BE2C (cell line): ENCODE measurements around the gene RNF19B.
A peak's percentile ranks its signal among the peaks of the same experiment; 100 is the strongest.

Experiments
- DNase-seq: peaks from one replicate; pipeline ENCODE4 v3.0.0-alpha.2; 2020
- H3K27me3 ChIP-seq: fragments of 250-450 bp; sonication (Bioruptor Pico); 2 replicates; pipeline ENCODE4 v1.5.1; 2020; ENCODE audit warnings: mild to moderate bottlenecking
- H3K36me3 ChIP-seq: fragments of 250-450 bp; sonication (Bioruptor Pico); 2 replicates; pipeline ENCODE4 v1.5.1; 2020; ENCODE audit warnings: mild to moderate bottlenecking
- H3K4me1 ChIP-seq: fragments of 250-450 bp; sonication (Bioruptor Pico); 2 replicates; pipeline ENCODE4 v1.5.1; 2020
- H3K4me3 ChIP-seq: 2 replicates; pipeline ENCODE4 v1.5.1; 2011; ENCODE audit warnings: low read depth, low read length
- H3K9me3 ChIP-seq: fragments of 250-450 bp; sonication (Bioruptor Pico); 2 replicates; pipeline ENCODE4 v1.5.1; 2020
- TF ChIP-seq, protein P1 (sequence below): IDR thresholded peaks from 2 replicates; pipeline ENCODE4 v1.5.1; 2012; ENCODE audit warnings: mild to moderate bottlenecking, low read depth, low read length

The RNF19B gene

DNA sequence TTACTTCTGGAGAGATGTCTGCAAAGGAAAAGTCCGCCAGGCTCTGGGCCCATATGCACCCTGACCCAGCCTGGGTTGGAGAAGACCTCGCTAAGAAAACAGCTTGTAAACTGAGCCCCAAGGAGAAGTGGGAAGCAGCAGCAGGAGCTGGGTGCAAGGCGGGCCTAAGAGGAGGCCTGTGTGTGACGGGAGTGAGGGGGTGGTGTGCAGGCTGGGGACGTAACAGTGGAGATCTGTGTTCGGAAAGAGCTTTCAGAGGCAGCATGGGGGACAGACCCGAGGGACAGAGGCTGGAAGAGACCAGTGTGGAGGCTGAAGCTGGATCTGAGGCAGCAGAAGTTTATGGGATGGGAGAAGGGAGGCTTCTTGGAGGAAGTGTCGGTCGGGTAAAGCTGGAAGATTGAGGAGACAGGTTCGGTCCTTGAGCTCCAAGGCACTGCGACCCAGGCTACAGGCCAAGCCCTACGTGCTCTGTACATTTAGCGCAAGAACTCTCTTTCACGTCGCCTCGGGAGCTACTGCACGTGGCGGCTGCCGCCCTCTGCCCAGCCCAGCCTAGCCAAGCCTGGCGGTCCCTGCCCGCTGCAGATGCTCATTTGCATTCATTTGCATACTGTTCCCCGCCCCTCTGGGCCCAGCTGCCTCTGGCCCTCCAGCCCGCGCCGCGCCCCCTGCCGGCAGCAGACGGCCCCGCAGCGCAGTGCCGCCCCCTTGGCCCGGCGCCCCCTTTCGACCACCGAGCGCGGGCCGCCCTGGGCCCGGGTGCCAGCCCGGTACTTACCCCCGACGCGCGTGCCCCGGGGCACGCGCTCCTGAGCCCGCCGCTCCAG lies 72.0 kb downstream of the RNF19B start:
- DNase-seq = peak; percentile 57
- no peaks in the 10 kb centered on the region for H3K27me3 ChIP-seq
- TF ChIP-seq, protein P1, sequence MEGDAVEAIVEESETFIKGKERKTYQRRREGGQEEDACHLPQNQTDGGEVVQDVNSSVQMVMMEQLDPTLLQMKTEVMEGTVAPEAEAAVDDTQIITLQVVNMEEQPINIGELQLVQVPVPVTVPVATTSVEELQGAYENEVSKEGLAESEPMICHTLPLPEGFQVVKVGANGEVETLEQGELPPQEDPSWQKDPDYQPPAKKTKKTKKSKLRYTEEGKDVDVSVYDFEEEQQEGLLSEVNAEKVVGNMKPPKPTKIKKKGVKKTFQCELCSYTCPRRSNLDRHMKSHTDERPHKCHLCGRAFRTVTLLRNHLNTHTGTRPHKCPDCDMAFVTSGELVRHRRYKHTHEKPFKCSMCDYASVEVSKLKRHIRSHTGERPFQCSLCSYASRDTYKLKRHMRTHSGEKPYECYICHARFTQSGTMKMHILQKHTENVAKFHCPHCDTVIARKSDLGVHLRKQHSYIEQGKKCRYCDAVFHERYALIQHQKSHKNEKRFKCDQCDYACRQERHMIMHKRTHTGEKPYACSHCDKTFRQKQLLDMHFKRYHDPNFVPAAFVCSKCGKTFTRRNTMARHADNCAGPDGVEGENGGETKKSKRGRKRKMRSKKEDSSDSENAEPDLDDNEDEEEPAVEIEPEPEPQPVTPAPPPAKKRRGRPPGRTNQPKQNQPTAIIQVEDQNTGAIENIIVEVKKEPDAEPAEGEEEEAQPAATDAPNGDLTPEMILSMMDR = no peak; the same call in 1 of the 2 replicates
- peak overlapping the region; percentile 38 for H3K4me3 ChIP-seq
- H3K4me1 ChIP-seq = no peaks in the 10 kb centered on the region
- H3K36me3 ChIP-seq = no peaks in the 10 kb centered on the region
- H3K9me3 ChIP-seq = no peaks in the 10 kb centered on the region

DNA sequence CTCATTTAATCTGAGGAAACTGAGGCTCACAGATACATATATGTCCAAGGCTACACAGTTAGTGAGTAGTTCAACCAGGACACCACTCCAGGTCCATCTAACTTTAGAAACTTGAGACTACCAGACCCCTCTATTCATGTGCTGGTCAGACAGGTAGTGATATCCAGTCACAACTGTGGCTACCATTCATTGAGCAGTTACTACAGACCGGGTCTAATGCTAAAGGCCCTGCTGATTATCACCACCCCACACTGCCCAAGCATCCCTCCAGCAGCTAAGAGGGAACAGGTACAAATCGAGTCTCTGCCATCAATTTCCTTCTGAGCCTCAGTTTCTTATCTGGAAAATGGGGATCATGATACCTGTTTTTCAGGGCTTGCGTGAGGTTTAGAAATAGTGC lies 73.0 kb downstream of the RNF19B start:
- no peaks in the 10 kb centered on the region for H3K36me3 ChIP-seq
- H3K4me3 ChIP-seq = no peak overlapping the region
- no peak for DNase-seq
- H3K9me3 ChIP-seq = no peaks in the 10 kb centered on the region
- H3K27me3 ChIP-seq = peaks cover 7% of the 10 kb centered on the region
- H3K4me1 ChIP-seq = no peaks in the 10 kb centered on the region
- TF ChIP-seq, protein P1 = no peak

DNA sequence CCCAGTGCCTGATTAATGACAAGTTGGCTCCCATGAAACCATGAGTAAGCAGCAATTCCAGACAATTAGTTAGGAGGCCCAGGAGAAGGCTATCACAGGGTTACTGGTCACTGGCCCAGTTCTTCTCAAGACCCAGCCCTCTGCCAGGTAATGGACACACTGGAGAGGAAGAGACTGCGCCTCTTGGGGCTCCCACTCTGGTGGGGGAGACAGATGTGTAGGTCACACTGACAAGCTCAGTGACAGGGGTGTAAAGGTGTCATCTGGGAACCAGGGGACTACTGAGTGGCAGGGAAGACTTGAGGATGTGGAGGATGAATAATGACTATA lies 73.4 kb downstream of the RNF19B start:
- no peaks in the 10 kb centered on the region for H3K9me3 ChIP-seq
- DNase-seq = no peak
- peaks cover 9% of the 10 kb centered on the region for H3K27me3 ChIP-seq
- TF ChIP-seq, protein P1 = no peak
- H3K4me1 ChIP-seq = no peaks in the 10 kb centered on the region
- no peak overlapping the region for H3K4me3 ChIP-seq
- no peaks in the 10 kb centered on the region for H3K36me3 ChIP-seq

DNA sequence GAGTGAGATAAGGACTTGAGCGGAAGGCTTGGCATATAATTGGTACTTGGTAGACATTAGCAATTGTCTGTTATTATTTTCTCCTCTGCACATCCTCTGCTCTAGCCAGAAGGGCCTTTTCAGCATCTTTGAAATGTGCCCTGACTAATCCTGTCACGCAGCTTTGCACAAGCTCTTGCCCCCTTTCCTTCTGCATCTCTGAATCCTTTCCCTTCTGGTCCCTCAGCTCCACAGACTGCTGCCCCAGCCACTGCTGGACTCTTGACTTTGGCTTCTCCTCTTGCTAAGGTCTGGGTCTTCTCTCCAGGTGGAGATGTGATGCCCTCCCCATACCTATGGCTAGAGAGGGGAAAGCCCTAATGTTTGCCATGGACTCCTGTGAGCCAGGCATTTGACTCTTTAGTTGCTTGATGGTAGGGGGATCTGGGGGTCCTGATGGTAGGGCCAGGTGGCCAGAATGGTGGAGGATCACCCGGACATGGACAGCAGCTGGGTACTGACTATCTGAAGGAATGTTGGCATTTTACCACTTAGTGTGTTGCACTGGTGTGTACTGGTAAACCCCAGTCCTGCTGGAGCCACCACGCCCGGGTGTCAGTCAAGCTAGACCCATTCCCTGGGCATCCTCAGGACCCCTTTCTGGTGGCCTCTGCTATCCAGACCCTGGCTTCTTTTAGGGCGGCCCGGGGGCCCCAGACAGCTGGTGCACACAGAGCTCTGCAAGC lies 73.9 kb downstream of the RNF19B start:
- TF ChIP-seq, protein P1 = no peak

DNA sequence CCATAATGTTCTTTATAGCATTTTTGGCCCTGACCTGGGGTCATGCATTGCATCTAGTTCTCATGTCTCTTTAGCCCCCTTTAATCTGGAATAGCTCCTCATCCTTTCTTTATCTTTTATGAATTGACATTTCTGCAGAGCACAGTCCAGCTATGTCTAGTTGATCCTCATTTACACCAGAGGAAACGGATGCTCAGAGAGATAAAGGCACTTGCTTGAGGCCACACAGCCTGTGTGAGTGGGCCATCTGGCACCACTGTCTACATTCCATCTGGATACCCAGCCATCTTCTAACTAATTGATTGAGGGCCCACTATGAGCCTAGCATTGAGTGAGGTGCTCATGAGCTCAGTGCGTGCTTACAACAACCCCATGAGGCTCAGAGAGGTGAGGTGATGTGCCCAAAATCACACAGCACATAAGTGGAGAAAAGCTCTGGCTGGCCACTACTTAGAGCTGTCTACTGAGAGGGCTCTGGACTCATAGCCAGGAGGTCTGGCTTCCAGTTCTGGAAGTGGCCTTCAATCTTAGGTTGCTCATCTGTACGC lies 74.8 kb downstream of the RNF19B start:
- Histone ChIP-seq H3K9me3 (no peaks in the 10 kb centered on the region), H3K4me3 (no peak overlapping the region), H3K27me3 (peaks cover 9% of the 10 kb centered on the region), H3K4me1 (no peaks in the 10 kb centered on the region), H3K36me3 (no peaks in the 10 kb centered on the region)
- TF ChIP-seq, protein P1 = no peak
- DNase-seq = no peak

More for the DNA sequence above, 73.9 kb downstream of the RNF19B start:
- no peak for DNase-seq
- Histone ChIP-seq H3K4me3 (no peak overlapping the region), H3K9me3 (no peaks in the 10 kb centered on the region), H3K27me3 (peaks cover 9% of the 10 kb centered on the region), H3K4me1 (no peaks in the 10 kb centered on the region), H3K36me3 (no peaks in the 10 kb centered on the region)
